Hepatocyte (in vitro differentiated cells): ENCODE data around the gene UTP15. TPM values are rescaled to one million over a fixed set of nuclear protein-coding genes. Genes with fewer than 3 reads are reported as not detected.

Experiments used
- DNase-seq: peaks from one replicate; pipeline ENCODE4 v3.0.0-alpha.2; 2016; ENCODE audit warnings: low spot score
- H2AFZ ChIP-seq: fragments of 200-600 bp; sonication (generic); 2 replicates; pipeline ENCODE4 v1.6.0; 2016; ENCODE audit warnings: antibody characterized with exemption, mild to moderate bottlenecking
- H3K27ac ChIP-seq: fragments of 200-600 bp; sonication (generic); 2 replicates; pipeline ENCODE4 v1.5.1; 2016; ENCODE audit warnings: mild to moderate bottlenecking
- H3K27me3 ChIP-seq: fragments of 200-600 bp; sonication (generic); 2 replicates; pipeline ENCODE4 v1.6.1; 2016
- H3K36me3 ChIP-seq: fragments of 200-600 bp; sonication (generic); replicated peaks from 2 replicates; pipeline ENCODE4 v1.5.1; 2016; ENCODE audit warnings: low read depth; ENCODE audit not compliant: insufficient read depth
- H3K4me1 ChIP-seq: fragments of 200-600 bp; sonication (generic); 2 replicates; pipeline ENCODE4 v1.5.1; 2016; ENCODE audit warnings: mild to moderate bottlenecking, moderate library complexity; ENCODE audit not compliant: insufficient read depth
- H3K4me2 ChIP-seq: fragments of 200-600 bp; sonication (generic); 2 replicates; pipeline ENCODE4 v1.6.0; 2016
- H3K4me3 ChIP-seq: fragments of 200-600 bp; sonication (generic); 2 replicates; pipeline ENCODE4 v1.5.1; 2016; ENCODE audit warnings: mild to moderate bottlenecking
- H3K79me2 ChIP-seq: fragments of 200-600 bp; sonication (generic); 2 replicates; pipeline ENCODE4 v1.6.0; 2017; ENCODE audit warnings: mild to moderate bottlenecking
- H3K9me2 ChIP-seq: fragments of 200-600 bp; sonication (generic); replicated peaks from 2 replicates; pipeline ENCODE4 v1.6.0; 2017; ENCODE audit warnings: mild to moderate bottlenecking; ENCODE audit not compliant: insufficient read depth
- H3K9me3 ChIP-seq: fragments of 200-600 bp; sonication (generic); 2 replicates; pipeline ENCODE4 v1.5.1; 2016; ENCODE audit warnings: low read depth, mild to moderate bottlenecking
- H4K20me1 ChIP-seq: fragments of 200-600 bp; sonication (generic); 2 replicates; pipeline ENCODE4 v1.6.0; 2016; ENCODE audit warnings: mild to moderate bottlenecking; ENCODE audit not compliant: insufficient read depth, poor library complexity, severe bottlenecking
- EZH2 ChIP-seq: fragments of 200-600 bp; sonication (generic); IDR thresholded peaks from 2 replicates; pipeline ENCODE4 v1.6.1; 2016; ENCODE audit warnings: antibody characterized with exemption, mild to moderate bottlenecking, borderline replicate concordance
- EZH2phosphoT487 ChIP-seq: fragments of 200-600 bp; sonication (generic); IDR thresholded peaks from one replicate; pipeline ENCODE4 v1.6.1; 2018; ENCODE audit warnings: antibody characterized with exemption, mild to moderate bottlenecking, low read depth, moderate library complexity; ENCODE audit not compliant: unreplicated experiment, severe bottlenecking
- WGBS: methylation state at CpG from one replicate; pipeline ENCODE4 v1.1.6; 2016; ENCODE audit warnings: low lambda C conversion rate; ENCODE audit errors: missing lambda C conversion rate; 5-methylcytosine and 5-hydroxymethylcytosine counted together
- polyA plus RNA-seq: library from polyadenylated mRNA; unstranded; fragments of >200 nt; fragmentation: Nextera tagmentation; extraction: Ambion mirVana; gene quantifications from 2 replicates; pipeline ENCODE4 v1.2.1, GENCODE V29; 2016
- total RNA-seq: library from RNA; depleted of rRNA; stranded (reverse); fragments of >200 nt; gene quantifications from 2 replicates; pipeline ENCODE4 v1.2.3, GENCODE V29; 2014
- TF ChIP-seq, protein P1 (sequence below): fragments of 200-600 bp; sonication (generic); IDR thresholded peaks from 2 replicates; pipeline ENCODE4 v1.5.1; 2016; ENCODE audit warnings: antibody characterized with exemption, mild to moderate bottlenecking; ENCODE audit not compliant: poor library complexity

UTP15 gene
- total and polyA plus RNA-seq, 2 experiments from 2014 or later = 11.0 to 20.7 TPM

DNA sequence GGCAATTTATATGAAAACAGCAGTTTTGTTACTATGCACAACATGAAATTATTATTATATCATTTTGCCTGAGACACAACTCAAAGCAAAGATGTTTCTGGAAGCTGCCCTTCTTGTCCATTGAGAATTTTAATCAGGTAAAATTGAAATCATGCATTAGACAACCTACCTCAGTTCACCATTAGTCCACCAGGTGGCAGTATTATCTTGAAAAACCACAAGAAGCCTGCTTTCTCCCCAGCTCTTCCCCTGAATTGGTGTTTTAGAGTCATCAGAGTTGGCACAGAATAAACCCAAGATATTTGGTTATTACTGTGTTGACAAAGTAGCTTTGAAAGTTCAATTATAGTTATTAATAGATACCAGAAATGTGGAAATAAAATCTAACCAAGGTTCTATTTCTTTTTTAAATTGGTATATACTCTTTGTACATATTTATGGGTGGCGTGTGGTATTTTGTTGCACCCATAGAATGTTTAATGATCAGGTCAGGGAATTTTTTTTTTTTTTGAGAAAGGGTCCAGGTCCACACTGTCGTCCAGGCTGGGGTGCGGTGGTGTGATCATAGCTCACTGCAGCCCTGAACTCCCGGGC is 25.7 kb downstream of the UTP15 start:
- Histone ChIP-seq H3K4me3 (no peak overlapping the region), H3K79me2 (no peaks in the 10 kb centered on the region), H3K27me3 (no peaks in the 10 kb centered on the region), H3K36me3 (no peaks in the 10 kb centered on the region), H3K9me3 (no peaks in the 10 kb centered on the region), H3K4me2 (no peak overlapping the region), H3K27ac (no peak overlapping the region), H3K4me1 (no peaks in the 10 kb centered on the region), H2AFZ (no peak overlapping the region), H4K20me1 (no peaks in the 10 kb centered on the region), H3K9me2 (no peaks in the 10 kb centered on the region)
- no peak for TF ChIP-seq EZH2phosphoT487
- TF ChIP-seq, protein P1, sequence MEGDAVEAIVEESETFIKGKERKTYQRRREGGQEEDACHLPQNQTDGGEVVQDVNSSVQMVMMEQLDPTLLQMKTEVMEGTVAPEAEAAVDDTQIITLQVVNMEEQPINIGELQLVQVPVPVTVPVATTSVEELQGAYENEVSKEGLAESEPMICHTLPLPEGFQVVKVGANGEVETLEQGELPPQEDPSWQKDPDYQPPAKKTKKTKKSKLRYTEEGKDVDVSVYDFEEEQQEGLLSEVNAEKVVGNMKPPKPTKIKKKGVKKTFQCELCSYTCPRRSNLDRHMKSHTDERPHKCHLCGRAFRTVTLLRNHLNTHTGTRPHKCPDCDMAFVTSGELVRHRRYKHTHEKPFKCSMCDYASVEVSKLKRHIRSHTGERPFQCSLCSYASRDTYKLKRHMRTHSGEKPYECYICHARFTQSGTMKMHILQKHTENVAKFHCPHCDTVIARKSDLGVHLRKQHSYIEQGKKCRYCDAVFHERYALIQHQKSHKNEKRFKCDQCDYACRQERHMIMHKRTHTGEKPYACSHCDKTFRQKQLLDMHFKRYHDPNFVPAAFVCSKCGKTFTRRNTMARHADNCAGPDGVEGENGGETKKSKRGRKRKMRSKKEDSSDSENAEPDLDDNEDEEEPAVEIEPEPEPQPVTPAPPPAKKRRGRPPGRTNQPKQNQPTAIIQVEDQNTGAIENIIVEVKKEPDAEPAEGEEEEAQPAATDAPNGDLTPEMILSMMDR = peak; percentile 91
- no peak for TF ChIP-seq EZH2
- peak; percentile 85 for DNase-seq
- WGBS = 56% methylated on average over 4 of the region's 4 CpGs

DNA sequence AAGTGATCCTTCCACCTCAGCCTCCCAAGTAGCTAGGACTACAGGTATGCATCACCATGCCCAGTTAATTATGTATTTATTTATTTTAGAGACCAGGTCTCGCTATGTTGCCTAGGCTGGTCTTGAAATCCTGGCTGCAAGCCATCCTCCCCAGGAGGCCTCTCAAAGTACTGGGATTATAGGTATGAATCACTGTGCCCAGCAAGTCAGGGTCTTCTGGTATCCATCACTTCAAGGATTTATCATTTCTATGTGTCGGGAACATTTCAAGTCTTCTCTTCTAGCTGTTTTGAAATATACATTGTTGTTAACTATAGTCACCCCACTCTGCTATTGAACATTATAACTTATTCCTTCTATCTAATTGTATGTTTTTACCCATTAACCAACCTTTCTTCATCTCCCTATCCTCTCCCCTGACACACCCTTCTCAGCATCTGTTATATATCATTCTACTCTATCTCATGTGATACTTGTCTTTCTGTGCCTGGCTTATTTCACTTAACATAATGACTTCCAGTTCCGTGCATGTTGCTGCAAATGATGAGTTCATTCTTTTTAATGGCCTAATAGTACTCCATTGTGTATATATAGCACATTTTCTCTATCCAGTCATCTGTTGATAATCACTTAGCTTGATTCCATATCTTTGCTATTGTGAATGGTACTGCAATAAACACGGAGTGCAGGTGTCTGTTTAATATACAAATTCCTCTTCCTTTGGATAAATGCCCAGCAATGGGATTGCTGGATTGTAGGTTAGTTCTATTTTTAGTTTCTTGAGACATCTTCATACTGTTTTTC is 26.4 kb downstream of the UTP15 start:
- 34% methylated on average over 4 of the region's 4 CpGs for WGBS
- H3K27me3 ChIP-seq = no peaks in the 10 kb centered on the region
- TF ChIP-seq EZH2phosphoT487 (no peak), EZH2 (no peak)
- TF ChIP-seq, protein P1 = no peak
- no peaks in the 10 kb centered on the region for H4K20me1 ChIP-seq
- no peaks in the 10 kb centered on the region for H3K9me2 ChIP-seq
- H3K9me3 ChIP-seq = no peaks in the 10 kb centered on the region
- no peak overlapping the region for H3K27ac ChIP-seq
- H2AFZ ChIP-seq = no peak overlapping the region
- no peaks in the 10 kb centered on the region for H3K79me2 ChIP-seq
- DNase-seq = peak; percentile 63
- H3K36me3 ChIP-seq = no peaks in the 10 kb centered on the region
- H3K4me1 ChIP-seq = no peaks in the 10 kb centered on the region
- H3K4me2 ChIP-seq = no peak overlapping the region
- no peak overlapping the region for H3K4me3 ChIP-seq

DNA sequence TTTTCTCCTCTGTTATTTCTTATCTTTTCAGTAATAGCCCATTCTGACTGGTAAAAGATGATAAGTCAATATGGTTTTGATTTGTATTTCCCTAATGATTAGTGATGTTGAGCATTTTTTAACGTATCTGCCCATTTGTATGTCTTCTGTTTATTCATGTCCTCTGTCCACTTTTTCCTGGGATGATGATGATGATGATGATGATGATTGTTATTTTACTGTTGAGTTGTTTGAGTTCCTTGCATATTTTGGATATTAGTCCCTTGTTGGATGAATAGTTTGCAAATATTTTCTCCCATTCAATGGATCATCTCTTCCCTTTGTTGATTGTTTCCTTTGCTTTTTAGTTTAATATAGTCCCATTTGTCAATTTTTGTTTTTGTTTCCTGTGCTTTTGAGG is 27.0 kb downstream of the UTP15 start:
- Histone ChIP-seq H3K4me2 (no peak overlapping the region), H3K27ac (no peak overlapping the region), H4K20me1 (no peaks in the 10 kb centered on the region), H3K9me3 (no peaks in the 10 kb centered on the region), H3K9me2 (no peaks in the 10 kb centered on the region), H2AFZ (no peak overlapping the region), H3K79me2 (no peaks in the 10 kb centered on the region), H3K4me3 (no peak overlapping the region), H3K4me1 (no peaks in the 10 kb centered on the region), H3K27me3 (no peaks in the 10 kb centered on the region), H3K36me3 (no peaks in the 10 kb centered on the region)
- no peak for DNase-seq
- no peak for TF ChIP-seq EZH2
- WGBS = 79% methylated on average over 1 of the region's 1 CpG

DNA sequence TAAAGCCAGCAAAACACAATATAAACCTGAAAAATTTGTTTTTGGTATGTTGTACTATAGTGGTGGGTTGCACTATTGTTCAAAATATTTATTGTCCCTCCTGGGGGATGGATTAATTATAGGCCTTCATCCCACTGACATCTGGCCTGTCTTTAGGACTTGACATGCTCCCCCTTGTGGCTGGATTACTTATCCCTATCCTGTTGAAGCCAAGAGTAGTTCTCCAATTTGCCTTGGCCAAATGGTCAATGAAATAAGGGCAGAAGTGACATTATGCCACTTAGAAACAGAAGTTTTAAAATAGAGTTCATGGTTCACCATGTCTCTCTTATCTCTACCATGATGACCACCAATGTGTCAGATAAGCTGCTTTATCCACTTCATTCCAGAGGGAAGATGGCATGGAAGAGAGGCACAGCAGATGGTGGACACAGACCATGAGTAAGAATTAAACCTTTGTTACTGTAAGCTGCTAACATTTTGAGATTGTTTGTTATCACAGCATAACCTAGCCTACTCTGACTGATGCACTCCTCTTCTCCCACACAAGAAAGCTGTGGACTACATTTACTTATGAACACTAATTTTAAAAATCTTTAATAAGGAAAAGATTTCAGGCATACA is 31.3 kb downstream of the UTP15 start:
- H3K9me2 ChIP-seq = no peaks in the 10 kb centered on the region
- TF ChIP-seq, protein P1 = peak; percentile 52
- no peak for TF ChIP-seq EZH2phosphoT487
- TF ChIP-seq EZH2 = no peak
- no peaks in the 10 kb centered on the region for H4K20me1 ChIP-seq
- DNase-seq = peak; percentile 63
- H3K9me3 ChIP-seq = no peaks in the 10 kb centered on the region
- no peaks in the 10 kb centered on the region for H3K36me3 ChIP-seq
- no peak overlapping the region for H2AFZ ChIP-seq
- H3K4me2 ChIP-seq = no peak overlapping the region
- H3K4me3 ChIP-seq = no peak overlapping the region
- no peaks in the 10 kb centered on the region for H3K27me3 ChIP-seq
- no peak overlapping the region for H3K27ac ChIP-seq
- no peaks in the 10 kb centered on the region for H3K4me1 ChIP-seq
- no peaks in the 10 kb centered on the region for H3K79me2 ChIP-seq
